Sigmoid colon (tissue), 4 donors: Measurements from ENCODE around the gene RAI2.

Experiments used
- CTCF ChIP-seq, 4 experiments: fragments of 450-650 bp in 3 of 4; fragments of 200-600 bp in 1 of 4; IDR thresholded peaks; one replicate each; pipeline ENCODE4 v1.5.1; 2016 to 2019; ENCODE audit warnings: antibody characterized with exemption in 4 of 4, mild to moderate bottlenecking in 3 of 4, moderate library complexity in 2 of 4
- EP300 ChIP-seq, 4 donors: sonication (generic); formaldehyde crosslinking; IDR thresholded peaks; one replicate each; pipeline ENCODE4 v1.6.1; 2017; ENCODE audit warnings: antibody characterized with exemption in 4 of 4
- POLR2A ChIP-seq, 2 donors: fragments of 450-650 bp; IDR thresholded peaks; one replicate each; pipeline ENCODE4 v1.6.1; 2016; ENCODE audit warnings: antibody characterized with exemption in 2 of 2, mild to moderate bottlenecking in 2 of 2, moderate library complexity in 2 of 2
- POLR2AphosphoS5 ChIP-seq, 4 donors: sonication (generic); formaldehyde crosslinking; IDR thresholded peaks; one replicate each; pipeline ENCODE4 v1.6.1; 2017; ENCODE audit warnings: antibody characterized with exemption in 4 of 4

- TF ChIP-seq CTCF (IDR thresholded peaks at IDR 0.05) = no peak
- TF ChIP-seq POLR2A (IDR thresholded peaks at IDR 0.05) = no peak
- no peak for TF ChIP-seq POLR2AphosphoS5 (IDR thresholded peaks at IDR 0.05)
- TF ChIP-seq EP300 (IDR thresholded peaks at IDR 0.05) = no peak
Measured at GRCh38 chrX:17833954-17834353, 27.1 kb downstream of the RAI2 start.
